GM18505 (cell line): Measurements from ENCODE around the gene GNAI2.
"Not testable (repeated sequence)": the region's sequence is repeated elsewhere in the genome, so short reads cannot be mapped to it uniquely, and the experiment has no call there.

Experiments
- ATAC-seq: cut with Tn5 transposase; IDR thresholded peaks from one replicate; pipeline ENCODE4 v1.9.1; 2021; ENCODE audit not compliant: unreplicated experiment
- POLR2A ChIP-seq: IDR thresholded peaks from 4 replicates; pipeline ENCODE4 v1.6.1; 2011; ENCODE audit warnings: borderline replicate concordance; ENCODE audit not compliant: insufficient read depth, insufficient read length; ENCODE audit errors: extremely low read depth

Gene GNAI2

GRCh38 chr3:50258979-50259378 lies 23.0 kb downstream of the GNAI2 start:
- no peak for TF ChIP-seq POLR2A
- no peak for ATAC-seq

GRCh38 chr3:50259432-50260026 lies 23.5 kb downstream of the GNAI2 start:
- peak; percentile 3 for ATAC-seq
- no peak for TF ChIP-seq POLR2A

DNA sequence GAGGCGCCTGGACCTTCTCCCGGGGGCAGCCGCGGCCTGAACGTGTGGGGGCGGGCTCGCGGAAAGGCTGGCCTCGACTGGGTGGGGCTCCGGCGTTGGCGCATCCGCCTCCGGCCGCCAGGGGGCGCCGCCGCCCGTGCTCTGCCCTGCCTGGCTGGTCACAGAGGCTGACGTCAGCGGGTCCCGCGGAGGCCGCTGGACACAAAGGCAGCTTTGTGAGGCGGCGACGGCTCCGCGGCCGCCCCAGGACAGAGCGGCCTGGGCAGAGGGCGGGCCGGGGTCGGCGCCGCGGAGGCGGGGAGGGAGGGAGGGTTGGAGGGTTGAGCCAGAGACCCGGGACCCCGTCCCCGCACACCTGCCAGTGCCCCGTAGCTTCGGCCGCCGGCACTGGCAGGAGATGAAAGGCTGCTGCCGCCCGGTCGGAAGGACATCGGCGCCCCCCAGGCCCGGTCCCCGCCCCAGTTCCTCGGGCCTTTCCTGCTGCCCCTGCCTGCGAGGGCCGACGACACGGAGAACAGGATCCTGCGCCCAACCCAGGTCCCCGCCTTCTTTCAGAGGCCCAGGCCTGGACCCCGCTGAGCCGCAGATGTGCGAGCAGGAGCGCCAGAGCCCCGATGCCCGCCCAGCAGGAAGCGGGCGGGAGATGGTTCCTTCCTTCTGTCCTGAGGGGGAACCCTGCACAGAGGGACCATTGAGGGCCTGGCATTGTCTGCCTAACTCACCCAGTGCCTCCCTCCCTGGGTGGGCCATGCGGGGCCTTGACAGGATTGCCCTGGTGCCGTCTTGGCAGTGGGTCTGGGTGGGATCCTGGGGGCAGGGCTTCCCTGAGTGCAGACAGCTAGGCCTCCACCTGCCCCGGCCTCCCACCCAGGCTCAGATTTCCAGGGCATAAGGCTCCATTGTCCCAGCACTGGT lies 24.3 kb downstream of the GNAI2 start:
- peak; percentile 58 for TF ChIP-seq POLR2A
- ATAC-seq: peak; percentile 88

- no peak for TF ChIP-seq POLR2A
- no peak for ATAC-seq
Measured at GRCh38 chr3:50260942-50261441, 25.0 kb downstream of the GNAI2 start.

GRCh38 chr3:50261505-50261904 lies 25.5 kb downstream of the GNAI2 start:
- TF ChIP-seq POLR2A: no peak
- no peak for ATAC-seq

- ATAC-seq: not testable (repeated sequence)
Measured at GRCh38 chr3:50262200-50262599, 26.2 kb downstream of the GNAI2 start.

DNA sequence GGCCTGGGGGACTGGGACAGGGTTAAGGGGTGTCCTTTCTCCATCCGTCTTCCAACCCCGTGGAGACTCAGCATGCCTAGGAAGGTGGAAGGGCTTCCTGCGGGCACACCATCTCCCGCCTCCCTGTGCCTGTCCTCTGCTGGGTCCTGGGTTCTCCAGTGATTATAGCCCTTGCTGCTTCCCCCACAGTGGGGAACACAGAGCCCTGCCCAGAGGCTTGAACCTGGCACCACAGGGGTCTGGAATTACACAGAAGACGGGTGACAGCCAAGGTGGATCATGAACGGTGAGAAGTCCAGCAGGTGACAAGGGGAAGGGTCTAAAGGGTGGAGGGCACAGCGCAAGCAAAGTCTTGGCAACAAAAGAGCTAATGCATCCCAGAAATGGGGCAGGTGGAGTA lies 26.8 kb downstream of the GNAI2 start:
- TF ChIP-seq POLR2A: no peak
- no peak for ATAC-seq

GRCh38 chr3:50263478-50264382 lies 27.7 kb downstream of the GNAI2 start:
- TF ChIP-seq POLR2A: no peak
- ATAC-seq: no peak

GRCh38 chr3:50264383-50264963 lies 28.5 kb downstream of the GNAI2 start:
- no peak for ATAC-seq

DNA sequence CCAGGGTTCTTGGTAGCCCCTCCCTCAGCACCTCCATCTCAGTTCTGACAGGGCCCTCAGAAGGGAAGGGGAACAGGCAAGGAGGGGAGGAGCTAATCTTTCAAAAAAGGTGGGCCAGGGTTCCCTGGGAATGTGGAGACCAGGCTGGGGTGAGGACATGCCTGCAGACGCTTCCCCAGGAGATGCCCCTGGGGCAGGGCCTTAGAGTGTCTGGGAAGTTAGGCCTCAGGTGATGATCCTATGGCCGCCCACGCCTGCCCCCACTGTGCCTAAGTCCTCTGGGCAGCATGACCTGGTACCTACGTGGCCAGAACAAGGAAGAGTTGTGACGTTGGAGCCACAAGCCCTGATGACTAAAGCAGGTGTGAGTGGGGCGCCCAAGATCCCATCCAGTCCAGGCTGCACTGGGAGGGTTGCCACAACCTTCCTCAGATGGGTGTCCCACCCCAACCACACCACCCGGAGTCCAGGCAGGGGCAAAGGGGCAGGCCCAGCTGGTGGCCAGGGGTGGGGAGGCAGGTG lies 29.0 kb downstream of the GNAI2 start:
- no peak for ATAC-seq
- no peak for TF ChIP-seq POLR2A

More at GRCh38 chr3:50264383-50264963, 28.5 kb downstream of the GNAI2 start:
- no peak for TF ChIP-seq POLR2A

- no peak for ATAC-seq
- TF ChIP-seq POLR2A: no peak
Measured at GRCh38 chr3:50265571-50265970, 29.6 kb downstream of the GNAI2 start.

- TF ChIP-seq POLR2A: no peak
- ATAC-seq: no peak
Measured at GRCh38 chr3:50266017-50266416, 30.0 kb downstream of the GNAI2 start.
